ENCODE results near the gene SLC6A6.
A peak's percentile ranks its signal among the peaks of the same experiment; 100 is the strongest.

SLC6A6 gene

DNA sequence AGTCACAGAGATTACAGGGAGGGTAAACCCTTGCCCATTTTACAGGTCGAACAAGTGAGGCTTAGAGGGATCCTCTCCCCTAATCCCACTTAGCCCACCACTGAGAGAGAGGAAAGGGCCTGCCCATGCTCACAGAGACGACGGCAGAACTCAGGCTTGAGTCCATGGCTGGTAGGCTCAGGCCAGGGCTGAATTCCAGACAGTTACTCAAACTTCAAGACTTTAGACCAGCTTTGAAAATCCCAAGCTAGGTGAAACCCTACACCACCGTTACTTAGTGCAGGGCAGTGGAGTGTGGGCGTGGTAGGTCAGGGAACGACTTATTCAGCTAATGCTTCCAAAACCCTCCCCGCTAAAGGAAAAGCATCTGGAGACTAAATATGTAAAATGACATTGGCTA is 121.4 kb downstream of the SLC6A6 start:
- Histone ChIP-seq H3K27ac (ENCODE audit: low read depth, low read length) (no peak overlapping the region), H2AFZ (ENCODE audit: low read length, unreplicated experiment) (no peak overlapping the region), H3K36me3 (ENCODE audit: insufficient read depth, low read length) (no peaks in the 10 kb centered on the region), H3K4me1 (ENCODE audit: control insufficient read depth, insufficient read depth, low read length, unreplicated experiment) (peaks cover 5% of the 10 kb centered on the region), H3K4me3 (ENCODE audit: low read depth, low read length) (no peak overlapping the region), H3K27me3 (ENCODE audit: insufficient read depth, low read length) (no peaks in the 10 kb centered on the region; the same call in 1 of the 2 replicates), H3K79me2 (ENCODE audit: control insufficient read depth, insufficient read depth, low read length, unreplicated experiment) (no peaks in the 10 kb centered on the region)

- Histone ChIP-seq H3K4me3 (ENCODE audit: low read depth, low read length) (no peak overlapping the region), H3K27me3 (ENCODE audit: insufficient read depth, low read length) (no peaks in the 10 kb centered on the region; the same call in 1 of the 2 replicates), H3K36me3 (ENCODE audit: insufficient read depth, low read length) (no peaks in the 10 kb centered on the region), H3K27ac (ENCODE audit: low read depth, low read length) (no peak overlapping the region), H3K4me1 (ENCODE audit: control insufficient read depth, insufficient read depth, low read length, unreplicated experiment) (peaks cover 5% of the 10 kb centered on the region), H2AFZ (ENCODE audit: low read length, unreplicated experiment) (no peak overlapping the region), H3K79me2 (ENCODE audit: control insufficient read depth, insufficient read depth, low read length, unreplicated experiment) (no peaks in the 10 kb centered on the region)
These were observed 121.9 kb downstream of the SLC6A6 start for GRCh38 chr3:14524311-14524711.

GRCh38 chr3:14524920-14525660 is 122.7 kb downstream of the SLC6A6 start:
- Histone ChIP-seq H3K4me1 (ENCODE audit: control insufficient read depth, insufficient read depth, low read length, unreplicated experiment) (peaks cover 5% of the 10 kb centered on the region), H3K27ac (ENCODE audit: low read depth, low read length) (no peak overlapping the region), H2AFZ (ENCODE audit: low read length, unreplicated experiment) (no peak overlapping the region), H3K27me3 (ENCODE audit: insufficient read depth, low read length) (peaks cover 3% of the 10 kb centered on the region), H3K4me3 (ENCODE audit: low read depth, low read length) (peak overlapping the region; percentile 32; the same call in 1 of the 2 replicates), H3K36me3 (ENCODE audit: insufficient read depth, low read length) (no peaks in the 10 kb centered on the region), H3K79me2 (ENCODE audit: control insufficient read depth, insufficient read depth, low read length, unreplicated experiment) (no peaks in the 10 kb centered on the region)

DNA sequence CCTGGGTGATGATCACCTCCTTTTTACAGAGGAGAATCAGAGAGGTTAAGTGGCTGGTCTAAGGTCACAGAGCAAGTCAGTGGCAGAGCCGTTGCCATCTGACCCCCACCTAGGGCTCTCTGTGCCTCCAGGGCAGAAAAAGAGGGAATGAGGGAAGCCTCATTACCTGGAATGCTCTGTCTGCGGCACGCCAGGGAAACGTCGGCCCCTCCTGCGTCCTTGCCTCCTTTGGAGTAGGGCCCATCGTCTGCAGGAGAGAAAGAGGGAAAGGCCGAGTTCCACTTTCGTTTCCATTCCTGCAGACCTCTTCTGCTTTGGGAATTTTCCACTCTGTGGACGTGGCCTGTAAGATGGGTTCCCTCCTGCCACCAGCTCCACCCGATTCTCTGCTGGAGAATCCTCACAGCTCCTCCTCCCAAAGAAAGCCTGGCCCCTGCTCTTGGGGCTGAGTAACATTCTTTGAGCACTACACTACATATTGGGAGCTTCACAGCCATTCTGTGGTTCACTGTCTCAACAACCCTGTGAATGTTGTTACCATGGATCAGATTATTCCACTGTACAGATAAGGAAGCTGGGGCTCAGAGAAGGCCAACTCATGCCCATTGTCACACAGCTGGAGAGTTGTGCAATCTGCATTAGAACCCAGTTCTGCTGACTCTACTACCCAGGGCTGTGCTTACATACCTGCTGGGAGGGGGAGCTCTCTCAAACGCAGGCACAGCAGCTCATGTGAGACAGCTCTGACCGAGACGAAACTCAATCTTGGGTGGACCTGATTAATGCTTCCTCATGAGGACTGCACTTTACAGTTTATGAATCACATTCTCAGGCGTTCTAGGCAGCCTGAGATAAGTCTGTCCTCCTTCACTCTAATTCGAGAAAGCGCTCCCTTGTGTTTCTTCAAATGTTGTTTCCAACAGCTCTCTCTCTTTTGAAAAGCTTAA is 123.6 kb downstream of the SLC6A6 start:
- H3K27me3 ChIP-seq (ENCODE audit: insufficient read depth, low read length) = peaks cover 3% of the 10 kb centered on the region
- no peak overlapping the region for H3K27ac ChIP-seq (ENCODE audit: low read depth, low read length)
- H3K79me2 ChIP-seq (ENCODE audit: control insufficient read depth, insufficient read depth, low read length, unreplicated experiment) = no peaks in the 10 kb centered on the region
- peaks cover 5% of the 10 kb centered on the region for H3K4me1 ChIP-seq (ENCODE audit: control insufficient read depth, insufficient read depth, low read length, unreplicated experiment)
- peak overlapping the region; percentile 20 for H2AFZ ChIP-seq (ENCODE audit: low read length, unreplicated experiment)
- H3K36me3 ChIP-seq (ENCODE audit: insufficient read depth, low read length) = no peaks in the 10 kb centered on the region
- peak overlapping the region; percentile 32; the same call in 1 of the 2 replicates for H3K4me3 ChIP-seq (ENCODE audit: low read depth, low read length)

DNA sequence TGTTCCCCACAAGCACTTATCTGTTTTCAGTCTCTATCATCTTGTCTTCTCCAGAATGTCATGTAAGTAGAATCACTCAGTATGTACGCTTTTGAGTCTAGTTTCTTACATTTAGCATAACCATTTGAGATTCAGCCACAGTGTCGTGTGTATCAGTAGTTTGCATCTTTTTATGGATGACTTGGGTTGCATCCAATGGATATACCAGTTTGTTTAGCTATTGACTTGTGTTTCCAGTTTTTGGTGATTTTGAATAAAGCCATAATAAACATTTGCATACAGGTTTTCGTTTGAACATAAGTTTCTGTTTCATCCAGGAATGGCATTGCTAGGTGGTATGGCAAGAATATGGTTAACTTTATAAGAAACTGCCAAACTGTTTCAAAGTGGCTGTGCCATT is 125.7 kb downstream of the SLC6A6 start:
- Histone ChIP-seq H3K27me3 (ENCODE audit: insufficient read depth, low read length) (peaks cover 3% of the 10 kb centered on the region), H3K4me3 (ENCODE audit: low read depth, low read length) (no peak overlapping the region), H3K36me3 (ENCODE audit: insufficient read depth, low read length) (no peaks in the 10 kb centered on the region), H3K79me2 (ENCODE audit: control insufficient read depth, insufficient read depth, low read length, unreplicated experiment) (no peaks in the 10 kb centered on the region), H2AFZ (ENCODE audit: low read length, unreplicated experiment) (no peak overlapping the region), H3K4me1 (ENCODE audit: control insufficient read depth, insufficient read depth, low read length, unreplicated experiment) (peaks cover 5% of the 10 kb centered on the region), H3K27ac (ENCODE audit: low read depth, low read length) (no peak overlapping the region)

GRCh38 chr3:14531856-14532395 is 129.5 kb downstream of the SLC6A6 start:
- H3K79me2 ChIP-seq (ENCODE audit: control insufficient read depth, insufficient read depth, low read length, unreplicated experiment) = no peaks in the 10 kb centered on the region
- no peak overlapping the region for H3K4me3 ChIP-seq (ENCODE audit: low read depth, low read length)
- H3K27me3 ChIP-seq (ENCODE audit: insufficient read depth, low read length) = peaks cover 21% of the 10 kb centered on the region
- H2AFZ ChIP-seq (ENCODE audit: low read length, unreplicated experiment) = no peak overlapping the region
- no peaks in the 10 kb centered on the region for H3K4me1 ChIP-seq (ENCODE audit: control insufficient read depth, insufficient read depth, low read length, unreplicated experiment)
- no peak overlapping the region for H3K27ac ChIP-seq (ENCODE audit: low read depth, low read length)
- H3K36me3 ChIP-seq (ENCODE audit: insufficient read depth, low read length) = no peaks in the 10 kb centered on the region

GRCh38 chr3:14532691-14533456 is 130.5 kb downstream of the SLC6A6 start:
- no peak overlapping the region for H3K4me3 ChIP-seq (ENCODE audit: low read depth, low read length)

DNA sequence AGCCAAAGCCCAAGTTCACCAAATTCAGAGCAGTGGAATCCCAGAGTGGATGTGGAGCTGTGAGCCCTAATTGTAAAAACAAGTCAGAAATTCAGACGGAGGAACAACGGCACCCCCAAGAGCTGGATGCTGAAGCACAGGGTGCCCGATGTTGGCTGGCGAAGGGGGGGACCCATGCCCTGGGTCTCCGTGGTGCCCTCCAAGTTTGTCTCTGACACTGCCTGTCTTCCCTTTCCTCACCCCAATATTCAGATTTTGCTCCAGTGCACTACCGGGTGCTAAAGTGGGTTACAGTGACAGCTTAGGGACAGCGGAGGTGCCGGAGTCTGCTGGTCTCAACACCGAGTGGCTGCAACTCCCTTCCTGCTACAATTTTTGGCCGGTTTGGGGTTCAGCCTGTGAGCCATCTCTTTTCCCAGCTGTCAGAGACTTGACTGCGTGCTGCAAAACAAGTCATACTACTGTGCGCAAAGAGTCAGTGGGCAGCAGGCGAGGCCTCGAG is 131.1 kb downstream of the SLC6A6 start:
- Histone ChIP-seq H3K27ac (ENCODE audit: low read depth, low read length) (no peak overlapping the region), H3K79me2 (ENCODE audit: control insufficient read depth, insufficient read depth, low read length, unreplicated experiment) (no peaks in the 10 kb centered on the region), H3K4me3 (ENCODE audit: low read depth, low read length) (no peak overlapping the region), H3K4me1 (ENCODE audit: control insufficient read depth, insufficient read depth, low read length, unreplicated experiment) (no peaks in the 10 kb centered on the region), H3K27me3 (ENCODE audit: insufficient read depth, low read length) (peaks cover 21% of the 10 kb centered on the region), H2AFZ (ENCODE audit: low read length, unreplicated experiment) (no peak overlapping the region), H3K36me3 (ENCODE audit: insufficient read depth, low read length) (no peaks in the 10 kb centered on the region)

More at GRCh38 chr3:14532691-14533456, 130.5 kb downstream of the SLC6A6 start:
- H3K27ac ChIP-seq (ENCODE audit: low read depth, low read length) = no peak overlapping the region
- H3K4me1 ChIP-seq (ENCODE audit: control insufficient read depth, insufficient read depth, low read length, unreplicated experiment) = no peaks in the 10 kb centered on the region
- H2AFZ ChIP-seq (ENCODE audit: low read length, unreplicated experiment) = no peak overlapping the region
- peaks cover 21% of the 10 kb centered on the region for H3K27me3 ChIP-seq (ENCODE audit: insufficient read depth, low read length)
- no peaks in the 10 kb centered on the region for H3K79me2 ChIP-seq (ENCODE audit: control insufficient read depth, insufficient read depth, low read length, unreplicated experiment)
- H3K36me3 ChIP-seq (ENCODE audit: insufficient read depth, low read length) = no peaks in the 10 kb centered on the region

DNA sequence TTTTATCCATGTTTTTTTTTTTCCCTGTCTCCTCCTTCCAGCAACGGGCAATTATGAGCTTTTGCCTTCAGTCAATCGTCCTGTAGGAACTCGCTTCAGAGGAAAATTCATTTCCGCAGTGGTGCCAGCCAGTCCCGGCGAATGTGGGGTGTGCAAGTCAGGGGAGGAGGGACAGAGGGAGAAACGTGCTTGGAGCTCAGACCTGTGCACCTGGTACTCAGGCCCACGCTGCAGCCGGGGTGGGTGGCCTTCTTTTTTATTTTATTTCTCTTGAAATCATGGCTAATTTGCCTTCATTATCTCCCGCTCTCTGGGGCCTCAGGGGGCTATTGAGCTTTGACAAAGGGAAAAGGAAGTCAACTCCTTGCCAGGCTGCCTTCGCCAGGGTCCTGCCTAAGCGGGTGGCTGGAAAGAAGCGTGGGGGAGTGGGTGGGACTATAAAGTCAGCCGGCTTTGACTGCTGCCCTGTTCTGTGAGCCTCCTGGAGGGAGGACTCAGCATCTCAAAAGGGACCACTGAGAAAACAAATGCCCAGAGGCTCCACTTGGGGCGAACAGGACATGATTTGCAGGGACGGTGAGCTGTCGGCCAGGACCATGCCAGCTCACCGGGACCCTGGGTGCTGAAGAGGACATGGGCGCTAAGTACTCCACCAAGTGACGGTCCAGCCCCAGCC is 132.2 kb downstream of the SLC6A6 start:
- Histone ChIP-seq H3K27ac (ENCODE audit: low read depth, low read length) (no peak overlapping the region), H3K4me3 (ENCODE audit: low read depth, low read length) (no peak overlapping the region), H3K27me3 (ENCODE audit: insufficient read depth, low read length) (peaks cover 20% of the 10 kb centered on the region), H3K36me3 (ENCODE audit: insufficient read depth, low read length) (no peaks in the 10 kb centered on the region), H3K79me2 (ENCODE audit: control insufficient read depth, insufficient read depth, low read length, unreplicated experiment) (no peaks in the 10 kb centered on the region), H2AFZ (ENCODE audit: low read length, unreplicated experiment) (no peak overlapping the region), H3K4me1 (ENCODE audit: control insufficient read depth, insufficient read depth, low read length, unreplicated experiment) (no peaks in the 10 kb centered on the region)

Measured in ACC112 (cell line).